Esophagus muscularis mucosa (tissue), 4 donors: ENCODE measurements around the gene DNAJC1. TPM values are rescaled to one million over a fixed set of nuclear protein-coding genes. Genes with fewer than 3 reads are reported as not detected.

ENCODE experiments used
- DNase-seq: peaks from one replicate; pipeline ENCODE4 v3.0.0-alpha.2; 2017; ENCODE audit errors: extremely low spot score
- H3K27ac ChIP-seq, 4 donors: fragments of 200-600 bp; sonication (generic); replicated peaks in 1 of 4; 1 replicate in 3 of 4; 2 replicates in 1 of 4; pipeline ENCODE4 v1.5.1; 2016 to 2019; ENCODE audit warnings: mild to moderate bottlenecking in 1 of 4
- H3K27me3 ChIP-seq, 4 donors: fragments of 200-600 bp; sonication (generic); one replicate each; pipeline versions ENCODE4 v1.5.1 to v1.6.0; 2016 to 2019
- H3K36me3 ChIP-seq, 4 donors: fragments of 200-600 bp; sonication (generic); one replicate each; pipeline ENCODE4 v1.5.1; 2016 to 2019
- H3K4me1 ChIP-seq, 4 donors: fragments of 200-600 bp; sonication (generic); one replicate each; pipeline ENCODE4 v1.5.1; 2016 to 2019
- H3K4me3 ChIP-seq, 4 donors: fragments of 200-600 bp; sonication (generic); 1 replicate in 2 of 4; 2 replicates in 2 of 4; pipeline ENCODE4 v1.5.1; 2016 to 2019; ENCODE audit warnings: mild to moderate bottlenecking in 4 of 4, moderate library complexity in 1 of 4
- H3K9me3 ChIP-seq, 4 donors: fragments of 200-600 bp; sonication (generic); 1 replicate in 3 of 4; 2 replicates in 1 of 4; pipeline ENCODE4 v1.5.1; 2016 to 2019
- EP300 ChIP-seq: sonication (generic); formaldehyde crosslinking; IDR thresholded peaks from one replicate; pipeline ENCODE4 v1.6.1; 2017; ENCODE audit warnings: antibody characterized with exemption
- POLR2A ChIP-seq: fragments of 450-650 bp; IDR thresholded peaks from one replicate; pipeline ENCODE4 v1.6.1; 2017; ENCODE audit warnings: antibody characterized with exemption, moderate library complexity, mild to moderate bottlenecking, low read depth
- POLR2AphosphoS5 ChIP-seq, 2 donors: sonication (generic); formaldehyde crosslinking; IDR thresholded peaks; one replicate each; pipeline ENCODE4 v1.6.1; 2017; ENCODE audit warnings: antibody characterized with exemption in 2 of 2
- WGBS: methylation state at CpG from one replicate; pipeline ENCODE4 v1.1.5; 2018; 5-methylcytosine and 5-hydroxymethylcytosine counted together
- intact Hi-C: fragments of 100-400 bp; cut with DNase I; formaldehyde crosslinking; loops from one replicate; pipeline ENCODE4 v1.15.1; 2023
- total RNA-seq, 4 donors: library from RNA; depleted of rRNA; stranded (reverse); fragments of >200 nt; gene quantifications; one replicate each; pipeline versions ENCODE4 v1.1.0 to v1.2.1, GENCODE V29; 2016
- TF ChIP-seq, protein P1 (sequence below), 3 experiments: fragments of 200-600 bp in 2 of 3; fragments of 450-650 bp in 1 of 3; sonication (generic) in 2 of 3; IDR thresholded peaks; one replicate each; pipeline ENCODE4 v1.5.1; 2017 to 2019; ENCODE audit warnings: antibody characterized with exemption in 3 of 3, mild to moderate bottlenecking in 2 of 3, moderate library complexity in 1 of 3

Gene DNAJC1
- total RNA-seq, 4 donors from 2014 or later: 46.5 to 70.6 (median 61.5) TPM

- DNase-seq: no peak
- no peaks in the 10 kb centered on the region for H3K4me1 ChIP-seq
- 80% methylated on average over 12 of the region's 12 CpGs for WGBS
- no peak overlapping the region for H3K4me3 ChIP-seq
- intact Hi-C loops: no loop called here
- H3K36me3 ChIP-seq: no peaks in the 10 kb centered on the region
- no peak overlapping the region for H3K27ac ChIP-seq
- H3K27me3 ChIP-seq: no peaks in the 10 kb centered on the region
- H3K9me3 ChIP-seq: no peaks in the 10 kb centered on the region
- TF ChIP-seq, protein P1, sequence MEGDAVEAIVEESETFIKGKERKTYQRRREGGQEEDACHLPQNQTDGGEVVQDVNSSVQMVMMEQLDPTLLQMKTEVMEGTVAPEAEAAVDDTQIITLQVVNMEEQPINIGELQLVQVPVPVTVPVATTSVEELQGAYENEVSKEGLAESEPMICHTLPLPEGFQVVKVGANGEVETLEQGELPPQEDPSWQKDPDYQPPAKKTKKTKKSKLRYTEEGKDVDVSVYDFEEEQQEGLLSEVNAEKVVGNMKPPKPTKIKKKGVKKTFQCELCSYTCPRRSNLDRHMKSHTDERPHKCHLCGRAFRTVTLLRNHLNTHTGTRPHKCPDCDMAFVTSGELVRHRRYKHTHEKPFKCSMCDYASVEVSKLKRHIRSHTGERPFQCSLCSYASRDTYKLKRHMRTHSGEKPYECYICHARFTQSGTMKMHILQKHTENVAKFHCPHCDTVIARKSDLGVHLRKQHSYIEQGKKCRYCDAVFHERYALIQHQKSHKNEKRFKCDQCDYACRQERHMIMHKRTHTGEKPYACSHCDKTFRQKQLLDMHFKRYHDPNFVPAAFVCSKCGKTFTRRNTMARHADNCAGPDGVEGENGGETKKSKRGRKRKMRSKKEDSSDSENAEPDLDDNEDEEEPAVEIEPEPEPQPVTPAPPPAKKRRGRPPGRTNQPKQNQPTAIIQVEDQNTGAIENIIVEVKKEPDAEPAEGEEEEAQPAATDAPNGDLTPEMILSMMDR (IDR thresholded peaks at IDR 0.05): no peak
- no peak for TF ChIP-seq EP300
- TF ChIP-seq POLR2AphosphoS5 (IDR thresholded peaks at IDR 0.05): no peak
- no peak for TF ChIP-seq POLR2A
Measured at GRCh38 chr10:22029445-22030236, 26.1 kb upstream of the DNAJC1 start.

DNA sequence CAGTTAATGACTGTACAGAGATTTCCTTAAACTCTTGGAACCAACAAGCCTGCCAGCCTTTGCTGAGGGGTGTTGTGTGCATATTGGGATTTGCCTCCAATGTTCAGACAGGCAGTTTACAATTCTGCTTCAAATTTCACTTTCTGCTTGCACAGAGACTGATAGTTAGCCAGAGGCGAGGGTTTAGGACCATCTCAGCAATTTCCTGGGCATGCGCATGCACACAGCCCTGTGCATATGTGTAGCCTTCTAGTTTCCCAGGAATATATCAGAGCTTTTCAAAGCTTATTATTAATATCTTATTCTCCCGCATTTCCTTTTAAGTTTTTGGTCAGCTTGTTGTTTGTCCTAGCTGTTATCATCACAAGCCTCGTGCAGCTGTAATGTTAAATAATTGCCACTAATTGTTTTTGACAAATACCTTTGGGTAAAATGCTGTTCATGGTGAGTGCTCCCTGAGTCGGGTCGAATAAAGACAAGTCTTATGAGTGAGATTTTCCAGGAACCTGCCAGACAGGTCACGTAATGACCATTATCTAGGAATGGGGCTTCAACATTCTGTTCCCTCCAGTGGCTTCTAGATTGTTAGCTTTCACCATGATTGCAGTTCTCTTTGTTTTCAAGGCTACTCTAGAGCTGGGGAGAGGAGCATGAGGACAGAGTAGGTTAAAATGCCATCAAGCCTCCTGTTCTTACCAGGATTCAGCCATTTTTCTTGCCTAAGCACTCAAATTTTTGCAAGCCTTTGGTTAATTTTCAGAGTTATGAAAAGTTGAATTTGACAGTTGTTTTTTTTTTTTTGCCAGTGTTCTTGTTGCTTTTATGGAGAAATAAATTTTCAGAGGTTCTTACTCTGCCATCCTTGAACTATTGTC lies 24.1 kb upstream of the DNAJC1 start:
- intact Hi-C loops: no loop called here
- Histone ChIP-seq H3K4me1 (peaks cover under 1 to 3% (median 2%) of the 10 kb centered on the region in 4 donors), H3K27me3 (no peaks in the 10 kb centered on the region), H3K27ac (no peak overlapping the region), H3K36me3 (no peaks in the 10 kb centered on the region), H3K4me3 (no peak overlapping the region), H3K9me3 (no peaks in the 10 kb centered on the region)
- DNase-seq: no peak
- TF ChIP-seq POLR2AphosphoS5 (IDR thresholded peaks at IDR 0.05): no peak
- no peak for TF ChIP-seq POLR2A
- TF ChIP-seq EP300: no peak
- TF ChIP-seq, protein P1 (IDR thresholded peaks at IDR 0.05): no peak
- WGBS: 93% methylated on average over 7 of the region's 7 CpGs

DNA sequence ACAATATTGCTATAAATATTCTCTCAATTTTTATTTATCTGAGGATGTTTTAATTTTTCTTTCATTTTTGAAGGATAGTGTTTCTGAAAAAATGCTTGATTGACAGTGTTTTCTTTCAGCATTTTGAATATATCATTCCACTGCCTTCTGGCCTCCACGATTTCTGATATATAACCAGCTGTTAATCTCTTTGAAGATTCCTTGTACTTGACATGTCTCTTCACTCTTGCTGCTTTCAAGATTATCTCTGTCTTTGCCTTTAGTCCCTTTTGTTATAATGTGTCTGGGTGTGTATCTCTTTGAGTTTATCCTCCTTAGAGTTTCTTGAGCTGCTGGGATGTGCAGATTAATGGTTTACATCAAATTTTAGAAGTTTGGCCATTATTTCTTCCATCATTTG lies 22.8 kb upstream of the DNAJC1 start:
- Histone ChIP-seq H3K4me1 (peaks cover 11 to 14% (median 13%) of the 10 kb centered on the region in 4 donors), H3K9me3 (no peaks in the 10 kb centered on the region), H3K27ac (no peak overlapping the region), H3K27me3 (no peaks in the 10 kb centered on the region), H3K36me3 (no peaks in the 10 kb centered on the region), H3K4me3 (no peak overlapping the region)
- TF ChIP-seq POLR2AphosphoS5 (IDR thresholded peaks at IDR 0.05): no peak
- TF ChIP-seq EP300: no peak
- TF ChIP-seq, protein P1 (IDR thresholded peaks at IDR 0.05): no peak
- no peak for TF ChIP-seq POLR2A
- no peak for DNase-seq
- intact Hi-C loops: no loop called here
- WGBS: 80% methylated on average over 1 of the region's 1 CpG

- WGBS: 64% methylated on average over 3 of the region's 3 CpGs
- no peaks in the 10 kb centered on the region for H3K27me3 ChIP-seq
- no peaks in the 10 kb centered on the region for H3K9me3 ChIP-seq
- DNase-seq: no peak
- H3K36me3 ChIP-seq: no peaks in the 10 kb centered on the region
- TF ChIP-seq, protein P1 (IDR thresholded peaks at IDR 0.05): no peak
- TF ChIP-seq POLR2A (no peak), EP300 (no peak), POLR2AphosphoS5 (IDR thresholded peaks at IDR 0.05) (no peak)
- H3K4me3 ChIP-seq: no peak overlapping the region
- no peak overlapping the region for H3K27ac ChIP-seq
- intact Hi-C loops: no loop called here
- peaks cover 11 to 14% (median 13%) of the 10 kb centered on the region in 4 donors for H3K4me1 ChIP-seq
Measured at GRCh38 chr10:22023508-22023907, 20.0 kb upstream of the DNAJC1 start.
